GM23338 (cell line): Measurements from ENCODE around the gene ZSCAN4. TPM values are rescaled to one million over a fixed set of nuclear protein-coding genes. Genes with fewer than 3 reads are reported as not detected.

Experiments used
- ATAC-seq: fragments of 200-7000 bp; cut with Tn5 transposase; 3 replicates; pipeline ENCODE4 v1.9.1; 2020
- DNase-seq: peaks from one replicate; pipeline ENCODE4 v3.0.0-alpha.2; 2015; ENCODE audit warnings: low spot score
- H2AFZ ChIP-seq: fragments of 200-600 bp; sonication (generic); 2 replicates; pipeline ENCODE4 v1.8.0; 2016; ENCODE audit warnings: antibody characterized with exemption, mild to moderate bottlenecking, moderate library complexity
- H3F3A ChIP-seq: fragments of 200-600 bp; sonication (generic); replicated peaks from 2 replicates; pipeline ENCODE4 v1.8.0; 2017; ENCODE audit warnings: antibody characterized with exemption, mixed run types, low read depth
- H3K27ac ChIP-seq: fragments of 200-600 bp; sonication (generic); 2 replicates; pipeline ENCODE4 v1.6.1; 2016; ENCODE audit warnings: low read depth
- H3K27me3 ChIP-seq: fragments of 200-600 bp; sonication (generic); 2 replicates; pipeline ENCODE4 v1.8.0; 2016; ENCODE audit warnings: mild to moderate bottlenecking, mixed run types, moderate library complexity; ENCODE audit not compliant: insufficient read depth
- H3K36me3 ChIP-seq: fragments of 200-600 bp; sonication (generic); 2 replicates; pipeline ENCODE4 v1.8.0; 2016; ENCODE audit warnings: mild to moderate bottlenecking; ENCODE audit not compliant: insufficient read depth
- H3K4me1 ChIP-seq: fragments of 200-600 bp; sonication (generic); 2 replicates; pipeline ENCODE4 v1.8.0; 2016; ENCODE audit warnings: mild to moderate bottlenecking, moderate library complexity; ENCODE audit not compliant: insufficient read depth
- H3K4me2 ChIP-seq: fragments of 200-600 bp; sonication (generic); 2 replicates; pipeline ENCODE4 v1.7.1; 2017; ENCODE audit warnings: mixed run types
- H3K4me3 ChIP-seq: fragments of 200-600 bp; sonication (generic); 2 replicates; pipeline ENCODE4 v1.6.1; 2016; ENCODE audit warnings: mixed run types
- H3K79me2 ChIP-seq: fragments of 200-600 bp; sonication (generic); replicated peaks from 2 replicates; pipeline ENCODE4 v1.8.0; 2017; ENCODE audit warnings: mild to moderate bottlenecking; ENCODE audit not compliant: insufficient read depth
- H3K9me2 ChIP-seq: fragments of 200-600 bp; sonication (generic); 2 replicates; pipeline ENCODE4 v1.8.0; 2017; ENCODE audit not compliant: insufficient read depth
- H4K20me1 ChIP-seq: fragments of 200-600 bp; sonication (generic); replicated peaks from 2 replicates; pipeline ENCODE4 v1.8.0; 2017; ENCODE audit warnings: mild to moderate bottlenecking; ENCODE audit not compliant: insufficient read depth
- H3K27ac Mint-ChIP-seq: 2 replicates; pipeline ENCODE4 v1.8.0; 2020; ENCODE audit warnings: inconsistent platforms, mild to moderate bottlenecking, moderate library complexity, mixed read lengths
- H3K27me3 Mint-ChIP-seq: 3 replicates; pipeline ENCODE4 v1.8.0; 2022; ENCODE audit warnings: low read depth, mild to moderate bottlenecking, moderate library complexity, mixed read lengths, inconsistent platforms; ENCODE audit not compliant: insufficient read depth, poor library complexity
- H3K36me3 Mint-ChIP-seq: 3 replicates; pipeline ENCODE4 v1.8.0; 2021; ENCODE audit warnings: low read depth, mild to moderate bottlenecking, inconsistent platforms, moderate library complexity, mixed read lengths
- H3K4me1 Mint-ChIP-seq: 3 replicates; pipeline ENCODE4 v1.8.0; 2020; ENCODE audit warnings: mild to moderate bottlenecking, inconsistent platforms, mixed read lengths
- H3K4me3 Mint-ChIP-seq: 3 replicates; pipeline ENCODE4 v1.8.0; 2021; ENCODE audit warnings: moderate library complexity, mild to moderate bottlenecking, inconsistent platforms, mixed read lengths
- H3K9me3 Mint-ChIP-seq: 3 replicates; pipeline ENCODE4 v1.8.0; 2020; ENCODE audit warnings: moderate library complexity, mild to moderate bottlenecking, inconsistent platforms, mixed read lengths
- EZH2 ChIP-seq: fragments of 200-600 bp; sonication (generic); IDR thresholded peaks from one replicate; pipeline ENCODE4 v1.8.0; 2017; ENCODE audit warnings: antibody characterized with exemption, mild to moderate bottlenecking, low read depth; ENCODE audit not compliant: unreplicated experiment
- EZH2phosphoT487 ChIP-seq: fragments of 200-600 bp; sonication (generic); IDR thresholded peaks from one replicate; pipeline ENCODE4 v1.8.1; 2018; ENCODE audit warnings: antibody characterized with exemption; ENCODE audit not compliant: unreplicated experiment
- JUNB ChIP-seq: IDR thresholded peaks from one replicate; pipeline ENCODE4 v1.6.1; 2016; ENCODE audit warnings: antibody characterized with exemption; ENCODE audit not compliant: unreplicated experiment
- NANOG ChIP-seq: IDR thresholded peaks from 2 replicates; pipeline ENCODE4 v1.6.1; 2016; ENCODE audit warnings: antibody characterized with exemption, borderline replicate concordance
- POLR2AphosphoS5 ChIP-seq: IDR thresholded peaks from 2 replicates; pipeline ENCODE4 v1.6.1; 2016; ENCODE audit warnings: antibody characterized with exemption, low read depth
- STAT1 ChIP-seq: IDR thresholded peaks from one replicate; pipeline ENCODE4 v1.6.1; 2016; ENCODE audit warnings: antibody characterized with exemption; ENCODE audit not compliant: unreplicated experiment
- ZNF114 ChIP-seq: fragments of 250-450 bp; sonication (Bioruptor Pico); IDR thresholded peaks from 2 replicates; pipeline ENCODE4 v1.5.0; 2020; ENCODE audit warnings: mild to moderate bottlenecking, moderate library complexity
- ZNF331 ChIP-seq: fragments of 250-450 bp; sonication (Bioruptor Pico); IDR thresholded peaks from 2 replicates; pipeline ENCODE4 v1.5.0; 2020; ENCODE audit warnings: low read depth, mild to moderate bottlenecking, moderate library complexity
- polyA plus RNA-seq: library from polyadenylated mRNA; unstranded; fragments of >200 nt; fragmentation: Nextera tagmentation; extraction: Ambion mirVana; gene quantifications from 2 replicates; pipeline ENCODE4 v1.2.1, GENCODE V29; 2016
- total RNA-seq: library from RNA; depleted of rRNA; stranded (reverse); fragments of >200 nt; shearing (Covaris generic); gene quantifications from 2 replicates; pipeline ENCODE4 v1.2.3, GENCODE V29; 2014
- TF ChIP-seq, protein P1 (sequence below): IDR thresholded peaks from one replicate; pipeline ENCODE4 v1.6.1; 2018; ENCODE audit warnings: antibody characterized with exemption; ENCODE audit not compliant: unreplicated experiment
- TF ChIP-seq, protein P2 (sequence below), 2 experiments: fragments of 200-600 bp in 1 of 2; sonication (generic) in 1 of 2; conservative IDR thresholded peaks; 2 replicates each; pipeline versions ENCODE4 v1.5.1 to v1.6.1; 2016 to 2017; ENCODE audit warnings: antibody characterized with exemption in 2 of 2, low read depth in 2 of 2, mild to moderate bottlenecking in 2 of 2, moderate library complexity in 1 of 2
- TF ChIP-seq, protein P3 (sequence below): fragments of 250-450 bp; sonication (Bioruptor Pico); IDR thresholded peaks from 2 replicates; pipeline ENCODE4 v1.5.0; 2020; ENCODE audit warnings: mild to moderate bottlenecking, moderate library complexity

ZSCAN4 gene
- total and polyA plus RNA-seq, 2 experiments from 2014 or later: not detected

DNA sequence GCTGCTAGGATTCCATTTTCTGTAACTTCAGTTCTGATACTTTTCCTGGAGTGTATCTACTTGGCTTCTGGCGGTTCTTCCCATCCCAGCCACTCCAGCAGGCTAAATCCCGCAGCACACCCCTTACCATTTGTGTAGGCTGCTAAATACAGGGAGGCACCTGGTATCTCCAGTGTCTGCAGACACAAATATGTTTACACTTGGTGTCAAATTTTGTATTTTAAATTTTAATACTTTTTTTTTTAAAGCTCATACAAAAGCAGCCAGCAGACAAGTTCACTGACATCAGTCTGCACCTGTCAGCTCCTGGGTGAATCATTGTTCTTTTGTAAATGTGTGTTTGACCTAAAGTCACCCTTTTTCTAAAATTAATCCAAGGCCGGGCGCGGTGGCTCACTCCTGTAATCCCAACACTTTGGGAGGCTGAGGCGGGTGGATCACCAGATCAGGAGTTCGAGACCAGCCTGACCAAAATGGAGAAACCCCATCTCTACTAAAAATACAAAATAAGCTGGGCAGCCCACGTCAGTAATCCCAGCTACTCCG lies 3.4 kb upstream of the ZSCAN4 start:
- no peaks in the 10 kb centered on the region for H3K9me2 ChIP-seq
- ATAC-seq: peak; percentile 4; the same call in 1 of the 3 replicates
- peak; percentile 18 for DNase-seq
- TF ChIP-seq EZH2 (no peak), EZH2phosphoT487 (no peak), ZNF331 (CRISPR knock-in tag) (no peak), JUNB (no peak), POLR2AphosphoS5 (no peak), STAT1 (no peak), ZNF114 (no peak), NANOG (no peak)
- TF ChIP-seq, protein P1, sequence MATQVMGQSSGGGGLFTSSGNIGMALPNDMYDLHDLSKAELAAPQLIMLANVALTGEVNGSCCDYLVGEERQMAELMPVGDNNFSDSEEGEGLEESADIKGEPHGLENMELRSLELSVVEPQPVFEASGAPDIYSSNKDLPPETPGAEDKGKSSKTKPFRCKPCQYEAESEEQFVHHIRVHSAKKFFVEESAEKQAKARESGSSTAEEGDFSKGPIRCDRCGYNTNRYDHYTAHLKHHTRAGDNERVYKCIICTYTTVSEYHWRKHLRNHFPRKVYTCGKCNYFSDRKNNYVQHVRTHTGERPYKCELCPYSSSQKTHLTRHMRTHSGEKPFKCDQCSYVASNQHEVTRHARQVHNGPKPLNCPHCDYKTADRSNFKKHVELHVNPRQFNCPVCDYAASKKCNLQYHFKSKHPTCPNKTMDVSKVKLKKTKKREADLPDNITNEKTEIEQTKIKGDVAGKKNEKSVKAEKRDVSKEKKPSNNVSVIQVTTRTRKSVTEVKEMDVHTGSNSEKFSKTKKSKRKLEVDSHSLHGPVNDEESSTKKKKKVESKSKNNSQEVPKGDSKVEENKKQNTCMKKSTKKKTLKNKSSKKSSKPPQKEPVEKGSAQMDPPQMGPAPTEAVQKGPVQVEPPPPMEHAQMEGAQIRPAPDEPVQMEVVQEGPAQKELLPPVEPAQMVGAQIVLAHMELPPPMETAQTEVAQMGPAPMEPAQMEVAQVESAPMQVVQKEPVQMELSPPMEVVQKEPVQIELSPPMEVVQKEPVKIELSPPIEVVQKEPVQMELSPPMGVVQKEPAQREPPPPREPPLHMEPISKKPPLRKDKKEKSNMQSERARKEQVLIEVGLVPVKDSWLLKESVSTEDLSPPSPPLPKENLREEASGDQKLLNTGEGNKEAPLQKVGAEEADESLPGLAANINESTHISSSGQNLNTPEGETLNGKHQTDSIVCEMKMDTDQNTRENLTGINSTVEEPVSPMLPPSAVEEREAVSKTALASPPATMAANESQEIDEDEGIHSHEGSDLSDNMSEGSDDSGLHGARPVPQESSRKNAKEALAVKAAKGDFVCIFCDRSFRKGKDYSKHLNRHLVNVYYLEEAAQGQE: no peak
- TF ChIP-seq, protein P2, sequence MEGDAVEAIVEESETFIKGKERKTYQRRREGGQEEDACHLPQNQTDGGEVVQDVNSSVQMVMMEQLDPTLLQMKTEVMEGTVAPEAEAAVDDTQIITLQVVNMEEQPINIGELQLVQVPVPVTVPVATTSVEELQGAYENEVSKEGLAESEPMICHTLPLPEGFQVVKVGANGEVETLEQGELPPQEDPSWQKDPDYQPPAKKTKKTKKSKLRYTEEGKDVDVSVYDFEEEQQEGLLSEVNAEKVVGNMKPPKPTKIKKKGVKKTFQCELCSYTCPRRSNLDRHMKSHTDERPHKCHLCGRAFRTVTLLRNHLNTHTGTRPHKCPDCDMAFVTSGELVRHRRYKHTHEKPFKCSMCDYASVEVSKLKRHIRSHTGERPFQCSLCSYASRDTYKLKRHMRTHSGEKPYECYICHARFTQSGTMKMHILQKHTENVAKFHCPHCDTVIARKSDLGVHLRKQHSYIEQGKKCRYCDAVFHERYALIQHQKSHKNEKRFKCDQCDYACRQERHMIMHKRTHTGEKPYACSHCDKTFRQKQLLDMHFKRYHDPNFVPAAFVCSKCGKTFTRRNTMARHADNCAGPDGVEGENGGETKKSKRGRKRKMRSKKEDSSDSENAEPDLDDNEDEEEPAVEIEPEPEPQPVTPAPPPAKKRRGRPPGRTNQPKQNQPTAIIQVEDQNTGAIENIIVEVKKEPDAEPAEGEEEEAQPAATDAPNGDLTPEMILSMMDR (conservative IDR thresholded peaks at IDR 0.05; ENCODE audit: low read depth in 2 of 2): no peak
- TF ChIP-seq, protein P3, sequence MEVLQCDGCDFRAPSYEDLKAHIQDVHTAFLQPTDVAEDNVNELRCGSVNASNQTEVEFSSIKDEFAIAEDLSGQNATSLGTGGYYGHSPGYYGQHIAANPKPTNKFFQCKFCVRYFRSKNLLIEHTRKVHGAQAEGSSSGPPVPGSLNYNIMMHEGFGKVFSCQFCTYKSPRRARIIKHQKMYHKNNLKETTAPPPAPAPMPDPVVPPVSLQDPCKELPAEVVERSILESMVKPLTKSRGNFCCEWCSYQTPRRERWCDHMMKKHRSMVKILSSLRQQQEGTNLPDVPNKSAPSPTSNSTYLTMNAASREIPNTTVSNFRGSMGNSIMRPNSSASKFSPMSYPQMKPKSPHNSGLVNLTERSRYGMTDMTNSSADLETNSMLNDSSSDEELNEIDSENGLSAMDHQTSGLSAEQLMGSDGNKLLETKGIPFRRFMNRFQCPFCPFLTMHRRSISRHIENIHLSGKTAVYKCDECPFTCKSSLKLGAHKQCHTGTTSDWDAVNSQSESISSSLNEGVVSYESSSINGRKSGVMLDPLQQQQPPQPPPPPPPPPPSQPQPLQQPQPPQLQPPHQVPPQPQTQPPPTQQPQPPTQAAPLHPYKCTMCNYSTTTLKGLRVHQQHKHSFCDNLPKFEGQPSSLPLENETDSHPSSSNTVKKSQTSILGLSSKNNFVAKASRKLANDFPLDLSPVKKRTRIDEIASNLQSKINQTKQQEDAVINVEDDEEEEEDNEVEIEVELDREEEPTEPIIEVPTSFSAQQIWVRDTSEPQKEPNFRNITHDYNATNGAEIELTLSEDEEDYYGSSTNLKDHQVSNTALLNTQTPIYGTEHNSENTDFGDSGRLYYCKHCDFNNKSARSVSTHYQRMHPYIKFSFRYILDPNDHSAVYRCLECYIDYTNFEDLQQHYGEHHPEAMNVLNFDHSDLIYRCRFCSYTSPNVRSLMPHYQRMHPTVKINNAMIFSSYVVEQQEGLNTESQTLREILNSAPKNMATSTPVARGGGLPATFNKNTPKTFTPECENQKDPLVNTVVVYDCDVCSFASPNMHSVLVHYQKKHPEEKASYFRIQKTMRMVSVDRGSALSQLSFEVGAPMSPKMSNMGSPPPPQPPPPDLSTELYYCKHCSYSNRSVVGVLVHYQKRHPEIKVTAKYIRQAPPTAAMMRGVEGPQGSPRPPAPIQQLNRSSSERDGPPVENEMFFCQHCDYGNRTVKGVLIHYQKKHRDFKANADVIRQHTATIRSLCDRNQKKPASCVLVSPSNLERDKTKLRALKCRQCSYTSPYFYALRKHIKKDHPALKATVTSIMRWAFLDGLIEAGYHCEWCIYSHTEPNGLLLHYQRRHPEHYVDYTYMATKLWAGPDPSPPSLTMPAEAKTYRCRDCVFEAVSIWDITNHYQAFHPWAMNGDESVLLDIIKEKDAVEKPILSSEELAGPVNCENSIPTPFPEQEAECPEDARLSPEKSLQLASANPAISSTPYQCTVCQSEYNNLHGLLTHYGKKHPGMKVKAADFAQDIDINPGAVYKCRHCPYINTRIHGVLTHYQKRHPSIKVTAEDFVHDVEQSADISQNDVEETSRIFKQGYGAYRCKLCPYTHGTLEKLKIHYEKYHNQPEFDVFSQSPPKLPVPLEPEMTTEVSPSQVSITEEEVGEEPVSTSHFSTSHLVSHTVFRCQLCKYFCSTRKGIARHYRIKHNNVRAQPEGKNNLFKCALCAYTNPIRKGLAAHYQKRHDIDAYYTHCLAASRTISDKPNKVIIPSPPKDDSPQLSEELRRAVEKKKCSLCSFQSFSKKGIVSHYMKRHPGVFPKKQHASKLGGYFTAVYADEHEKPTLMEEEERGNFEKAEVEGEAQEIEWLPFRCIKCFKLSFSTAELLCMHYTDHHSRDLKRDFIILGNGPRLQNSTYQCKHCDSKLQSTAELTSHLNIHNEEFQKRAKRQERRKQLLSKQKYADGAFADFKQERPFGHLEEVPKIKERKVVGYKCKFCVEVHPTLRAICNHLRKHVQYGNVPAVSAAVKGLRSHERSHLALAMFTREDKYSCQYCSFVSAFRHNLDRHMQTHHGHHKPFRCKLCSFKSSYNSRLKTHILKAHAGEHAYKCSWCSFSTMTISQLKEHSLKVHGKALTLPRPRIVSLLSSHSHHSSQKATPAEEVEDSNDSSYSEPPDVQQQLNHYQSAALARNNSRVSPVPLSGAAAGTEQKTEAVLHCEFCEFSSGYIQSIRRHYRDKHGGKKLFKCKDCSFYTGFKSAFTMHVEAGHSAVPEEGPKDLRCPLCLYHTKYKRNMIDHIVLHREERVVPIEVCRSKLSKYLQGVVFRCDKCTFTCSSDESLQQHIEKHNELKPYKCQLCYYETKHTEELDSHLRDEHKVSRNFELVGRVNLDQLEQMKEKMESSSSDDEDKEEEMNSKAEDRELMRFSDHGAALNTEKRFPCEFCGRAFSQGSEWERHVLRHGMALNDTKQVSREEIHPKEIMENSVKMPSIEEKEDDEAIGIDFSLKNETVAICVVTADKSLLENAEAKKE: no peak
- Mint-ChIP-seq H3K27me3 (peaks cover 11% of the 10 kb centered on the region), H3K36me3 (no peaks in the 10 kb centered on the region), H3K27ac (no peak overlapping the region), H3K9me3 (no peaks in the 10 kb centered on the region), H3K4me3 (peak overlapping the region; percentile 80), H3K4me1 (peaks cover 13% of the 10 kb centered on the region; the same call in 2 of the 3 replicates)
- H3K4me1 ChIP-seq: peaks cover 16% of the 10 kb centered on the region; the same call in 1 of the 2 replicates
- H2AFZ ChIP-seq: peak overlapping the region; percentile 100
- no peaks in the 10 kb centered on the region for H3K36me3 ChIP-seq
- peak overlapping the region; percentile 94 for H3K4me2 ChIP-seq
- H3K27ac ChIP-seq: no peak overlapping the region
- no peaks in the 10 kb centered on the region for H4K20me1 ChIP-seq
- H3F3A ChIP-seq: peaks cover 12% of the 10 kb centered on the region; the same call in 1 of the 2 replicates
- no peaks in the 10 kb centered on the region for H3K79me2 ChIP-seq
- H3K27me3 ChIP-seq: peaks cover 29% of the 10 kb centered on the region
- peak overlapping the region; percentile 85 for H3K4me3 ChIP-seq
